Measurements from ENCODE around the gene CENPP. TPM values are rescaled to one million over a fixed set of nuclear protein-coding genes. Genes with fewer than 3 reads are reported as not detected.

Gene CENPP
- total RNA-seq, 1 experiment from 2014 or later = 4.2 TPM

DNA sequence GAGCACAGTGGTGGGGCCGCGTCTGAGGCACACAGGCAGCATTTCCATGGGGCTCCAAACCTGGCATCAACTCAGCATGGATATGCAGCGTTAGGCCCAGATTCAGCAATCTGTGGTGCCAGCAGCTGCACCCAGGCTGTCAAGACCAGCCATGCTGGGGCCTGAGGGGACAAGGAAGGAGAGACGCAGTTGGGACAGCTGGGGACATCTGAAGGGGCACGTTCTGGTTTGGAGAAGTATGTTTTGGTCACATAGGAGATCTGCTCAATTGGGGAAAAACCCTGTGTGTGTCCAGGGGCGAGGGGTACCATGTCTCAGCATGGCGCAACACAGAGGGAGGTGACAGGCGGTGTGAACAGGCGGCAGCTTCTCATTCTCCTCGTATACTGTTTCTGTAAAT, 276.7 kb downstream of the CENPP start:
- H3K9me3 Mint-ChIP-seq (ENCODE audit: unreplicated experiment) = no peaks in the 10 kb centered on the region
- no TSS peak for BruUV-seq (replicated peaks)
- ChIA-PET CTCF (interaction anchor here (0.5 kb wide), 1 partner anchor 9 kb away, joined by 3 read pairs; no protein-coding TSS in a partner anchor), POLR2A (interaction anchor here (0.6 to 1.0 kb wide), 2 partner anchors 67 to 103 kb away, joined by 3 read pairs; partner anchors contain the start of gene ECM2)
- H3K27ac Mint-ChIP-seq (ENCODE audit: low read depth, unreplicated experiment) = no peak overlapping the region
- no peak overlapping the region for H3K4me3 Mint-ChIP-seq (ENCODE audit: unreplicated experiment)
- no peaks in the 10 kb centered on the region for H3K27me3 Mint-ChIP-seq (ENCODE audit: insufficient read depth, unreplicated experiment)
- no peak for DNase-seq (ENCODE audit: unreplicated experiment)
- TF ChIP-seq, protein P1, sequence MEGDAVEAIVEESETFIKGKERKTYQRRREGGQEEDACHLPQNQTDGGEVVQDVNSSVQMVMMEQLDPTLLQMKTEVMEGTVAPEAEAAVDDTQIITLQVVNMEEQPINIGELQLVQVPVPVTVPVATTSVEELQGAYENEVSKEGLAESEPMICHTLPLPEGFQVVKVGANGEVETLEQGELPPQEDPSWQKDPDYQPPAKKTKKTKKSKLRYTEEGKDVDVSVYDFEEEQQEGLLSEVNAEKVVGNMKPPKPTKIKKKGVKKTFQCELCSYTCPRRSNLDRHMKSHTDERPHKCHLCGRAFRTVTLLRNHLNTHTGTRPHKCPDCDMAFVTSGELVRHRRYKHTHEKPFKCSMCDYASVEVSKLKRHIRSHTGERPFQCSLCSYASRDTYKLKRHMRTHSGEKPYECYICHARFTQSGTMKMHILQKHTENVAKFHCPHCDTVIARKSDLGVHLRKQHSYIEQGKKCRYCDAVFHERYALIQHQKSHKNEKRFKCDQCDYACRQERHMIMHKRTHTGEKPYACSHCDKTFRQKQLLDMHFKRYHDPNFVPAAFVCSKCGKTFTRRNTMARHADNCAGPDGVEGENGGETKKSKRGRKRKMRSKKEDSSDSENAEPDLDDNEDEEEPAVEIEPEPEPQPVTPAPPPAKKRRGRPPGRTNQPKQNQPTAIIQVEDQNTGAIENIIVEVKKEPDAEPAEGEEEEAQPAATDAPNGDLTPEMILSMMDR (IDR thresholded peaks at IDR 0.05; ENCODE audit: unreplicated experiment) = no peak
- no peaks in the 10 kb centered on the region for H3K36me3 Mint-ChIP-seq (ENCODE audit: insufficient read depth, unreplicated experiment)
- H3K4me1 Mint-ChIP-seq (ENCODE audit: insufficient read depth, unreplicated experiment) = no peaks in the 10 kb centered on the region
- intact Hi-C loops (cut with micrococcal nuclease) = no loop called here

DNA sequence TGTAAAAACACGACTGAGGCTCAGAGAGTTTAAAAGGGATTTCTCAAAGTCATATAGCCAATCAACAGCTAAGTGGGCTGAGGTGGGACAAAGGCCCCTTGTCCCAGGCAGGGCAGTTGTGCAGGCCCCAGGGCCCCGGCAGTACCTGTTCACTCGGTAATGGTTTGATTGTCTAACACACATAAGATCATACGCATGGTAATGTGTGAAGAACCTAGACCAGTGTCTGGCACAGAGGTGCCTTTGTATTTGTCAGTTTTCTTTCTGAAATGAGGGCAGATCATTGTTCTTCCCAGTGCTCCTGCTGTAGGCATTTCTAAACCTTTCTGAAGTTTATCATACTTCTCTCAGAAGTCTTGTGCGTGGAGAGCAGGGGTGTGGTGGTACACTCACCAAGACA, 277.3 kb downstream of the CENPP start:
- intact Hi-C loops (cut with micrococcal nuclease) = no loop called here
- no peaks in the 10 kb centered on the region for H3K36me3 Mint-ChIP-seq (ENCODE audit: insufficient read depth, unreplicated experiment)
- H3K27ac Mint-ChIP-seq (ENCODE audit: low read depth, unreplicated experiment) = no peak overlapping the region
- ChIA-PET POLR2A (no interaction called here), CTCF (interaction anchor here (0.5 to 1.1 kb wide), 2 partner anchors 10 to 31 kb away, joined by 3 read pairs; no protein-coding TSS in a partner anchor)
- BruUV-seq (replicated peaks) = no TSS peak
- no peak for DNase-seq (ENCODE audit: unreplicated experiment)
- H3K4me1 Mint-ChIP-seq (ENCODE audit: insufficient read depth, unreplicated experiment) = peaks cover 5% of the 10 kb centered on the region
- TF ChIP-seq, protein P1 (IDR thresholded peaks at IDR 0.05; ENCODE audit: unreplicated experiment) = no peak
- H3K4me3 Mint-ChIP-seq (ENCODE audit: unreplicated experiment) = no peak overlapping the region
- H3K27me3 Mint-ChIP-seq (ENCODE audit: insufficient read depth, unreplicated experiment) = no peaks in the 10 kb centered on the region
- no peaks in the 10 kb centered on the region for H3K9me3 Mint-ChIP-seq (ENCODE audit: unreplicated experiment)

DNA sequence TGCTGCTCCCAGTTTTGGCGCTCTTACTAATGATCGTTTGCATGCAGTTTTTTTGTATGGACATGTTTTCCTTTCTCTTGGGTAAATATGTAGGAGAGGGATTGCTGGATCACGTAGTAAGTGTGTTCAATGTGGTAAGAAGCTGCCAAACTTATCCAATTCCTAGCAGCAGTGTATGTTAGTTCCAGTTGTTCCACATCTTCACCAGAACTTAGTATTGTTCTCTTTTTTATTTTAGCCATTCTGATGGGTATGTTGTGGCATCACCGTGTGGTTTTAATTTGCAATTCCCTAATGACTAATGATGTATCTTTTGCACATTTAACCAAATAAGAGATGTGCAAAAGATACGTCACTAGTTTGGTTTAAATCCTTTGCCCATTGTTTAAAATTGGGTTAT, 278.2 kb downstream of the CENPP start:
- DNase-seq (ENCODE audit: unreplicated experiment) = no peak
- ChIA-PET CTCF (interaction anchor here (1.1 kb wide), 1 partner anchor 30 kb away, joined by 3 read pairs; no protein-coding TSS in a partner anchor), POLR2A (interaction anchor here (1.1 kb wide), 1 partner anchor 262 kb away, joined by 4 read pairs; no protein-coding TSS in a partner anchor)
- Mint-ChIP-seq H3K27me3 (ENCODE audit: insufficient read depth, unreplicated experiment) (no peaks in the 10 kb centered on the region), H3K9me3 (ENCODE audit: unreplicated experiment) (no peaks in the 10 kb centered on the region), H3K4me3 (ENCODE audit: unreplicated experiment) (no peak overlapping the region), H3K27ac (ENCODE audit: low read depth, unreplicated experiment) (no peak overlapping the region), H3K36me3 (ENCODE audit: insufficient read depth, unreplicated experiment) (no peaks in the 10 kb centered on the region), H3K4me1 (ENCODE audit: insufficient read depth, unreplicated experiment) (peaks cover 8% of the 10 kb centered on the region)
- TF ChIP-seq, protein P1 (IDR thresholded peaks at IDR 0.05; ENCODE audit: unreplicated experiment) = no peak
- intact Hi-C loops (cut with micrococcal nuclease) = no loop called here
- no TSS peak for BruUV-seq (replicated peaks)

DNA sequence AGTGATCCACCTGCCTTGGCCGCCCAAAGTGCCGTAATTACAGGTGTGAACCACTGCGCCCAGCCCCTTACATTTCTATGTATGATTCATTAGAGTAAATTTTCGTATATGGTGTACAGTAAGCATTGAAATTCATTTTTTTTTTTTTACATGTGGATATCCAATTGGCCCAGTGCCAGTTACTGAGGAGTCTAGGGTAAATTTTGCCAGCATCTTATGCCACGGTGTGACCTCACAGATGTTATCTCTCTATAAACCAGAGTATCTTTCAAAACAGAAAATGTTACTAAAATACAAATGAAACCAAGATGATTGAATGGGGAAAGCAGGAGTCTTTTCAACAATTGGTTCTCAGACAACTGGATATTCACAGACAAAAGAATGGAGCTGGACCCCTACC, 279.5 kb downstream of the CENPP start:
- CTCF ChIA-PET = interaction anchor here (0.6 to 0.7 kb wide), 2 partner anchors 26 to 91 kb away, joined by 3 to 6 read pairs; no protein-coding TSS in a partner anchor
- no peak for DNase-seq (ENCODE audit: unreplicated experiment)
- no peak overlapping the region for H3K27ac Mint-ChIP-seq (ENCODE audit: low read depth, unreplicated experiment)
- peaks cover 8% of the 10 kb centered on the region for H3K4me1 Mint-ChIP-seq (ENCODE audit: insufficient read depth, unreplicated experiment)
- POLR2A ChIA-PET = interaction anchor here (0.9 kb wide), 2 partner anchors 8 to 47 kb away, joined by 4 read pairs; no protein-coding TSS in a partner anchor
- BruUV-seq (replicated peaks) = no TSS peak
- H3K27me3 Mint-ChIP-seq (ENCODE audit: insufficient read depth, unreplicated experiment) = no peaks in the 10 kb centered on the region
- H3K9me3 Mint-ChIP-seq (ENCODE audit: unreplicated experiment) = no peaks in the 10 kb centered on the region
- H3K4me3 Mint-ChIP-seq (ENCODE audit: unreplicated experiment) = no peak overlapping the region
- intact Hi-C loops (cut with micrococcal nuclease) = loop anchor here (5.0 kb wide), 1 partner anchor 98 kb away; no protein-coding TSS in a partner anchor
- no peaks in the 10 kb centered on the region for H3K36me3 Mint-ChIP-seq (ENCODE audit: insufficient read depth, unreplicated experiment)
- TF ChIP-seq, protein P1 (IDR thresholded peaks at IDR 0.05; ENCODE audit: unreplicated experiment) = no peak

All from MCF 10A (cell line).